ENCODE results near the gene ZNF423. TPM values are rescaled to one million over a fixed set of nuclear protein-coding genes. Genes with fewer than 3 reads are reported as not detected.

ZNF423 gene
- total and polyA plus RNA-seq, 9 of the 15 experiments (the other 6 are each of a cell fraction or from before 2014, with no cell fraction given) = not detected

- TF ChIP-seq ZNF407 (IDR thresholded peaks at IDR 0.05; ENCODE audit: low read depth) (no peak), ZMIZ1 (IDR thresholded peaks at IDR 0.05; ENCODE audit: low read depth in 2 of 2, low read length in 2 of 2) (no peak), PKNOX1 (IDR thresholded peaks at IDR 0.05) (0 out of 2 replicates have a peak, but pooled peaks have one; percentile 26), CTBP1 (IDR thresholded peaks at IDR 0.05; ENCODE audit: borderline replicate concordance) (no peak), GTF3C2 (IDR thresholded peaks at IDR 0.05; ENCODE audit: borderline replicate concordance, extremely low read depth, insufficient read length) (no peak), BDP1 (IDR thresholded peaks at IDR 0.05; ENCODE audit: insufficient read depth, insufficient read length) (no peak), ZNF512 (tag; IDR thresholded peaks at IDR 0.05) (0 out of 2 replicates have a peak, but pooled peaks have one; percentile 18)
Measured at GRCh38 chr16:49857423-49858181, 1.7 kb upstream of the ZNF423 start (continued).
